ENCODE data around the gene SETDB2.
"Not testable (repeated sequence)": the region's sequence is repeated elsewhere in the genome, so short reads cannot be mapped to it uniquely, and the experiment has no call there.

Gene SETDB2

DNA sequence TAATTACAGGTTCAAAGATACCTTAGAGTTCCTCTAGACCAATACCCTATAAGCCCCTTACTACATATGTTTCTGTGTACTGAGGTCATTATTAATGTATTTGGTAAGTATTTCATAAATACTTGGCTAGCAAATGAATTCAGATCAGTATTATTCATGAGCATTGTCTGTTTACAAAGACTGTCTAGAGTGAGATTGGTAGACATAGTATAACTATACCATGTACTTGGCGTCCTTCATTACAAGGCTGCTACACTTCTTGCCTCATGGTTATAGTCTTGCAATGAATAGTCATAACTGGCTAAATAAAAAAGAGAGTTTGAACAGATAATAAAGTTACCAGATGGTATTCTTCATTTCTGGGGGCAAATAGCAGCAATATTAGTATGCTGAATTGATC is 12.1 kb downstream of the SETDB2 start:
- no peak for DNase-seq
- in situ Hi-C loops (cut with MboI; ENCODE audit: low pct_unique_long_range_greater_than_20kb, low sequenced_read_pairs), result no loop called here

DNA sequence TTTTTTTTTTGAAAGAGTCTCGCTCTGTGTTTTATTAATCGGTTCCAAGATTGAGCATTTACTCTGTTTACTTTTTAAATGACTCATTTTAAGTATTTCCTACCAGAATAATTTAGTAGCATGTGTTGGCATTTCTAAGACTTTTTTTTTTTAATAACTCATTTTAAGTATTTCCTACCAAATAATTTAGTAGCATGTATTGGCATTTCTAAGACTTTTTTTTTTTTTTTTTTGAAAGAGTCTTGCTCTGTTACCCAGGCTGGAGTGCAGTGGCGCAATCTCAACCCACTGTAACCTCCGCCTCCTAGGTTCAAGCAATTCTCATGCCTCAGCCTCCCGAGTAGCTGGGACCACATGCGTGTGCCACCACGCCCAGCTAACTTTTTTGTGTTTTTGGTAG is 13.1 kb downstream of the SETDB2 start:
- in situ Hi-C loops (cut with MboI; ENCODE audit: low pct_unique_long_range_greater_than_20kb, low sequenced_read_pairs), result no loop called here
- DNase-seq, result no peak

DNA sequence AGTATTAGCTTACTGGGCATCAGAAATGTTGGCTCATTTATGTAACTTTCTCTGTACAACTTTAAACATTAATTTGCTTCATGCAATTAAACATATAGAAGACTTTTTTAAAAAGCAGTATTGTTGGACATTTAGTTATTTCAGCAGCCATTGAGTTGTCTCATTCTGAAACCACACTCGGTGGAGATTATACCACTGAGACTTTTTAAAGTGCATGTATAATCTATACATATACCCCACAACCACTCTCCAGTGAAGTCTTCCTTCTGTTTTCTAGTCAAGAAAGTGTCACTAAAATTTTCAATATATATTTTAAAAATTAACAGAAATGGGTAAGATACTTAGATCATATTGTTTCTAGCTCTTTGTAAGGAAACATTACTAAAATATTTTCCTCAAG is 15.5 kb downstream of the SETDB2 start:
- no peak for DNase-seq
- in situ Hi-C loops (cut with MboI; ENCODE audit: low pct_unique_long_range_greater_than_20kb, low sequenced_read_pairs), result no loop called here

DNA sequence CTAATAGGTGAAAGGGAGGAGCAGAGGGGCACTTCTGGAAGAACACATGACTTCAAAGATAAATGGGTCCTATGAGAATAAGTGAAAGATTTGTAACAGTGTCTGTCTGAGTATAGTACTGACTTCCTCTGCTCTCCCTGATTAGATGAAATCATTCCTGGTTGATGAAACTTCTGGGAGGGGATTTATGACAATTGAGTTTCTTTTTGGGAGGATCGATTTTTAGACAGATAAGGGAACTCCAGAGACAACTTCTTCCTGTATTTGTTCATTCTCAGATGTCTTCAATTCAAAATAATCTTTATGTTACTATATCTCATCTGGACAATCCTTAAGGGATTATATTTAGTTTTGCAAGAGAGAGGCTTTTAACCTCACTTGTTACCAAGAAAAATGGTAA is 20.0 kb downstream of the SETDB2 start:
- no peak for DNase-seq
- in situ Hi-C loops (cut with MboI; ENCODE audit: low pct_unique_long_range_greater_than_20kb, low sequenced_read_pairs), result no loop called here

DNA sequence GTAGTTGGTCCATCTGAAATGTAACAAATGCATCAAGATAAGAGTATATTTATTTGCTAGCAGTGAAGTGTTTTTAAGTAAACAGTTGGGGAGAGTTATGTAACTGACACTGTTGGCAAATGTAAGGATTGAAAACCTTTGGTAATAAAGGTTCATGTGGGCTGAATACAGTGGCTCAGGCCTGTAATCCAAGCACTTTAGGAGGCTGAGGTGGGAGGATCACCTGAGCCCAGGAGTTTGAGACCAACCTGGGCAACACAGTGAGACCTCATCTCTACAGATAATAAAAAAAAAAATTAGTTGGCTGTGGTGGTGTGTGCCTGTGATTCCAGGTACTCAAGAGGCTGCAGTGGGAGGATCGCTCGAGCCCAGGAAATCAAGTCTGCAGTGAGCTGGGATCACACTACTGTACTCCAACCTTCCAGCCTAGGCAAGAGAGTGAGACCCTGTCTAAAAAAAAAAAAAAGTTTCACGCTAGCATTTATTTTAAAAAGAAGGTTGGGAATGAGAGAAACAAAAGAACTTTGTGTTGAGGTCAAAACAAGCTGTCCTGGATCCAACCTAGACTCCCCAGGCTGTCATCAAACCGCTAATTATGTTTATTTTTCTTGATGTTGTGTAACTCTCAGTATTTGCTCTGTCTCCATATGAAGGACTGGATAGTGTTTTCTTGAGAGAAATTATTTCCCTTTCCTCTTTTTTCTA is 20.7 kb downstream of the SETDB2 start:
- no peak for DNase-seq
- in situ Hi-C loops (cut with MboI; ENCODE audit: low pct_unique_long_range_greater_than_20kb, low sequenced_read_pairs), result no loop called here

DNA sequence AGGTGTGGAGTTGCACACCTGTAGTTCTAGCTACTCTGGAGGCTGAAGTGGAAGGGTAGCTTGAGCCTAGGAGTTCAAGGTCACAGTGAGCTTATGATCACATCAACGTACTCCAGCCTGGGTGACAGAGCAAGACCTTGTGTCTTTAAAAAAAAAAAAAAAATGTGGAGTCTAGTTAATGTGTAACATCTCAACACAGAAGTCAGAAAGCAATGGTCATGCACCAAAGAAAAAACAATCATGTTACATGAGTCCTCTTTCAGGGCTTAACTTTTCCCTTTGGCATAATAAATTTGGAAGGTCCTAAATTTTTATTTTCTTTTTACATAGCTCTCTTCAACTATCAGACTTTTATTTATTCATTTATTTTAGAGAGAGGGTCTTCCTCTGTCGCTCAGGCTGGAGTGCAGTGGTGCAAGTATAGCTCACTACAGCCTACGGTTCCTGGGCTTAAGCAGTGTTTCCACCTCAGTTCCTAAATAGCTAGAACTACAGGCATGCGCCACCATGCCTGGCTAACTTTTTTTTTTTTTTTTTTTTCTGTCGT is 22.3 kb downstream of the SETDB2 start:
- in situ Hi-C loops (cut with MboI; ENCODE audit: low pct_unique_long_range_greater_than_20kb, low sequenced_read_pairs), result no loop called here
- DNase-seq, result no peak

DNA sequence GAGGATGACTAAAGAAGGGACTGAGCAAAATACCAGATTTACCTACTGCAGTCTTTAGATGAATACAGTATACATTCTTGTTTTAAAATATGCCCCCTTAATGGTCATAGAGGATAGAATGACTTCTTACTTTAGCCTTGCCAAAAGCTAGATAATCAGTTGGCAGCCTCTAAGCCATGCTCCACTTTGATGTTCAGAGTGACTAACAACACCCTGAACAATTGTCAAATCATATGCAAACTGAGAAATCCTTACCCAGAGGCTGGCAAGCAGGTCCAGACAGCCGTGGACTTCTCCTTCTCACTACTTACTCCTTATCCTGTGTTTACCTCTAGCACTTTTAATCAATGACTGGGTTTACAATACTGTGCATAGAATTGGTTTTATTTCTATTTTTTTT is 28.1 kb downstream of the SETDB2 start:
- DNase-seq, result no peak
- in situ Hi-C loops (cut with MboI; ENCODE audit: low pct_unique_long_range_greater_than_20kb, low sequenced_read_pairs), result no loop called here

DNA sequence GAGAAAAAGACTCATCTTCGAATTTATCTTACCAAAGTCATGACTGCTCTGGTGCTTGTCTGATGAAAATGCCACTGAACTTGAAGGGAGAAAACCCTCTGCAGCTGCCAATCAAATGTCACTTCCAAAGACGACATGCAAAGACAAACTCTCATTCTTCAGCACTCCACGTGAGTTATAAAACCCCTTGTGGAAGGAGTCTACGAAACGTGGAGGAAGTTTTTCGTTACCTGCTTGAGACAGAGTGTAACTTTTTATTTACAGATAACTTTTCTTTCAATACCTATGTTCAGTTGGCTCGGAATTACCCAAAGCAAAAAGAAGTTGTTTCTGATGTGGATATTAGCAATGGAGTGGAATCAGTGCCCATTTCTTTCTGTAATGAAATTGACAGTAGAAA is 32.5 kb downstream of the SETDB2 start:
- DNase-seq, result no peak
- in situ Hi-C loops (cut with MboI; ENCODE audit: low pct_unique_long_range_greater_than_20kb, low sequenced_read_pairs), result no loop called here

DNA sequence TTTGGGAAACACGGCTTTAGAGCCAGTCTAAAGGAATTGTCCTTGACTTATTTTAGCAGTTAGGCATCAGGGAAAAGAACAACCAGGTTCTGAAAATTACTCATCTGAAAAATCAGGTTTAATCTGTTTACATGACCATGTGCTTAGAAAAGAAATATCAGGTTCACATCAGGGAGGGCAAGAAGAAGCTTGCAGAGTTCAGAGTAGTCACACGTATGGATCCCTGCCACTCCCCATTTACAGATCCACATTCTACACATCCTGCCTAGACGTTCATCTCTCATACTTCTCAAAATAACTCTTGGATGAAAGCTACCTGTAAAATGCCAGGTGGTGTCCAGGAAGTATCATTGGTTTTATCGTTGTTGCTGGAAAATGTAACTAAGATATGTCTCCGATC is 37.7 kb downstream of the SETDB2 start:
- no peak for DNase-seq
- in situ Hi-C loops (cut with MboI; ENCODE audit: low pct_unique_long_range_greater_than_20kb, low sequenced_read_pairs), result no loop called here

DNA sequence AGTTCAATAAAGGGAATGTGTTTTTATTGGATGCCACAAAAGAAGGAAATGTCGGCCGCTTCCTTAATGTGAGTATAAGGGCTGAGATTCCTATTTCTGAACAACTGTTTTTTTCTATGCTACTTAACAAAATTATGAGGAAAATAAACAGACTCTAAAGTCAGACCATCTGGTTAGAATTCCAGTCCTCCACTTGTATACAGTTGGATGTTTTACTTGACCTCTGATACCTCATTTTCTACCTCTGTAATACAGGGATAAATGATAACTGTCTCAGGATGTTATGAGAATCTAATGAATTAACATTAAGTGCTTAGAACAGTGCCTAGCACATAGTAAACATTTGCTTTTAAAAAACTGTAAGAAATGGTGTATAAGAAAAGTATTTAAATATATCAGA is 44.5 kb downstream of the SETDB2 start:
- in situ Hi-C loops (cut with MboI; ENCODE audit: low pct_unique_long_range_greater_than_20kb, low sequenced_read_pairs), result no loop called here
- DNase-seq, result no peak

DNA sequence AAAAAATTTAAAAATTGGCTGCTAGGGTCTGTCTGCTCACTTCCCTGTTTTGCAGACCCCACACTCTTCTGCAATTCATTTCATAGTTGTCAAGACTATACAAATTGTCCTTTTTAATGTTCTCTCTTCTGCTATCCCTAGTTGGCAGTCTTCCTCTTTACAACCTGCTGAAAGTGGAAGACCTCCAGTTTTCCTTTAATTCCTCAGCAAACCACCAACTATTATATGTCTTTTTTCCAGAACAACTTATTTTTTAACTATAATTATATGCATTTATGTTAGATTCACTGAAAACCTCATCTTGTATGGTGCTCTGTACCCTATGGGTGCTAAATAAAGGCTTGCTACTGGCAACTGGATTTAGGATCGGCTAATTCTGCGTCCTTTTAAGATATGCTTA is 50.6 kb downstream of the SETDB2 start:
- in situ Hi-C loops (cut with MboI; ENCODE audit: low pct_unique_long_range_greater_than_20kb, low sequenced_read_pairs), result no loop called here
- peak; percentile 54 for DNase-seq

DNA sequence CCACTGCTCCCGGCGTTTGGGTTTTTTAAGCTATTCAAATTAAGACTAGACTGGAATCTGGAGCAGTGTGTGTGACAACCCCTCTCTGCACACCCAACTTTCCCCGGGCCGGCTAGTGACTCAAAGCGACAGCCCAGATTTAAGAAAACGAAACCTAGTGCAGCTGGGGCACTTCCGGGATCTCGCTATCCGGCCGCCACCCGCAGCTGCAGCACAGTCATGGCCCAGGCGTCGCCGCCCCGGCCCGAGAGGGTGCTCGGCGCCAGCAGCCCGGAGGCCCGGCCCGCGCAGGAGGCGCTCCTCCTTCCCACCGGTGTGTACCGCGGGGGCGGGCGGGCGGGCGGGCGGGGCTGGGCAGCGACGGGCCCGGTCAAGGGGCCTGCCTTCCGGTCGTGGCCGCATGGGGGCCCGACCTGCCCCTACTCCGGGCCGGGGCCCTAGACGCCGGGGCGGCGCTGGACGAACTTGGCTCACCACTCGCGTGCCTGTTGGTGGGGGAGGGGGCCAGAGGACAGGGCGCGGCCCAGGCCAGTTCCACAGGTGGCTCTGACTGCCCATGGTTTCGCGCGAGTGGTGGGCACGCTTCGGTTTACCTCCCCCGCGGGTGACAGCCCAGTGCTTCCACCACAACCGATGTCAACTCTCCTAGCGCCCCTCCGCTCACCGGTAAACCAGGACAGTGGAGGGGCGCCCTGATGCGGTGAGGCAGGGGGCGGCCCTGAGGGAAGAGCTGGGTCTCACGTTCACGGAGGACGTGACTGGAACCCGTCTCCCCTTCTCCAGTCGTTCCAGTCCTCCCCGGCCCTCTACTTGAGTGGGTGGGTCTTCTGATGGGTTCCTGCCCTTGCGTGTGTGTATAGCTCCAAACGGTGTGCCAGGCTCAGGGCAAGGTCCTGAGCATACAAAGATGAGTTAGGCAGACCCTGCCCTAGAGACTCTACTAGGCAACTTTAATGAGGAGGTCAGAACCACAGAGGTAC is 52.0 kb downstream of the SETDB2 start, which contains the start of gene PHF11:
Gene PHF11 (plus strand): TSS at position 171 of the 980 bp plus-strand sequence. CDS start 49 bp downstream, at position 220.
- peak; percentile 85 for DNase-seq
- in situ Hi-C loops (cut with MboI; ENCODE audit: low pct_unique_long_range_greater_than_20kb, low sequenced_read_pairs), result no loop called here

DNA sequence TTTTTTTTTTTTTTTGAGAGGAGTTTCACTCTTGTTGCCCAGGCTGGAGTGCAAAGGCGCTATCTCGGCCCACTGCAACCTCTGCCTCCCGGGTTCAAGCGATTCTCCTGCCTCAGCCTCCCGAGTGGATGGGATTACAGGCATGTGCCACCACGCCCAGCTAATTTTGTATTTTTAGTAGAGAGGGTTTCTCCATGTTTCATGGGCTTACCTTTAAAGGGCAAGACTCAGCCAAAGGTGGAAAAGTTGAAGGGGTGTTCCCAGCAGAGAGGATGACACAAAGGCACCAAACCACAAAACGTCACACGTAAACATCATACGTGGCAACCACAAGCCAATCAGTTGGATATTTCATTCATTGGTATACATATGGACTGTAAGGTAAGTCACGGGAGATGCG is 52.8 kb downstream of the SETDB2 start:
- DNase-seq; in situ Hi-C loops (cut with MboI; ENCODE audit: low pct_unique_long_range_greater_than_20kb, low sequenced_read_pairs): not testable (repeated sequence)

DNA sequence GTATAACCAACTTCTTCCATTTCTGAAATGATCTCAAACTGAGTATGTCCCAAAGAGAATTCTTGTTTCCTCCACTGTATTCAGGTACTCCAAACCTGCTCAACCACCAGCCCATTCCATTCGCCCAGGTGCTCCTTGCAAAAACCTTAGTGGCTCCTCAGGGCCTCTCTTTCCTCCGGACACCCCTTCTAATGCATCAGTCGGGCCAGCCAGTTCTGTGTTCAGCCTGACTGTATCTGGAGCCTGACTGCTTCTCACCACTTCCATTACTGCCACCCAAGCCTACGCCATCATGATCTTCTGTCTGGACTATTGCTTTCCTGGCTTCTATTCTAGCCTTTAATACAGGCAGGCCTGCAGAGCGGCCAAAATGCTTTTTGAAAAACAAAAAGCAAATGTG is 53.2 kb downstream of the SETDB2 start:
- no peak for DNase-seq
- in situ Hi-C loops (cut with MboI; ENCODE audit: low pct_unique_long_range_greater_than_20kb, low sequenced_read_pairs), result no loop called here

DNA sequence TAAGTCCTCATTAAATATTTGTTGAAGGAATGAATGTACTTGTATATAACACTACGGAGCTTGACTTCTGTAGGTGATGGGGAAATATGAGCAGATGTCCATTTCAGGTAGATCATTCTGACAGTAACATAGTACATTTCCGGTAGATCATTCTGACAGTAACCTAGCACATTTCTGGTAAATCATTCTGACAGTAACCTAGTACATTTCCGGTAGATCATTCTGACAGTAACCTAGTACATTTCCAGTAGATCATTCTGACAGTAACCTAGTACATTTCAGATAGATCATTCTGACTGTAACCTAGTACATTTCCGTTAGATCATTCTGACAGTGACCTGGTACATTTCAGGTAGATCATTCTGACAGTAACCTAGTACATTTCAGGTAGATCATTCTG is 54.1 kb downstream of the SETDB2 start:
- in situ Hi-C loops (cut with MboI; ENCODE audit: low pct_unique_long_range_greater_than_20kb, low sequenced_read_pairs), result no loop called here
- DNase-seq, result no peak

DNA sequence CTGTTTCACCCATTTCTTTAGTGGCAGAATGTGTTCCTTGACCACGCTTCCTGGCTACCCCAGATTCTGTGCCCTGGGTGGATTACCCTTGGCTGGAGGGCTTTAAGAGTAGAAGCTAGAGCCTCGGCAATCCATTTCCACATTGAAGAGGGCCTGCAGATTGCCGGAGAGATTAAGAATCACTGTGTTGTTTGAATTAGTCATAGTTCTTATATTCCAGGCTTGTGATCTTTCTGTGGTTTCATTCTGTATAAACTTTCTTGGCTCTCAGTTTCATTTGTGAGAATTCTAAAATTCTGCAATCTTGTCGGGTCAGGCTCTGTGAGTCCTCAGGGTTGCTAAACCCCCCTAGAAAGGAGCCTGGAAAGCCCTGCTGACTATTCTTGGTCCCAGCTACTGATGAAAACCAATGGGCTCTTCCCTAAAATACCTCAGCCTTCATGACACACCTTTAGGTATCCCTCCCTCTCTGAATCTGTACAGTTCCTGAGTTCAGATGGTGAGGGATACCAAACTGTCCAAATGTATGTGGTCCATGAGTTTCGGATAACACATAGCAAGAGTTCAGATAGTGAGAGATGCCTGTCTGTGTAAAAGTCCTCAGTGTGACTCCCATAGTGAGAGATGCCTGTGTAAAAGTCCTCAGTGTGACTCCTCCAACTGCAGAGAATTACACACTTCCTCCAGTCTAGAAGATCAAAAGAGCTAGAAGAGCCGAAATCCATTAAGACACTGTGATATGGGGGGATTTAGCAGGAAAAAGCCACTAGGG is 56.0 kb downstream of the SETDB2 start:
- no peak for DNase-seq
- in situ Hi-C loops (cut with MboI; ENCODE audit: low pct_unique_long_range_greater_than_20kb, low sequenced_read_pairs), result no loop called here

DNA sequence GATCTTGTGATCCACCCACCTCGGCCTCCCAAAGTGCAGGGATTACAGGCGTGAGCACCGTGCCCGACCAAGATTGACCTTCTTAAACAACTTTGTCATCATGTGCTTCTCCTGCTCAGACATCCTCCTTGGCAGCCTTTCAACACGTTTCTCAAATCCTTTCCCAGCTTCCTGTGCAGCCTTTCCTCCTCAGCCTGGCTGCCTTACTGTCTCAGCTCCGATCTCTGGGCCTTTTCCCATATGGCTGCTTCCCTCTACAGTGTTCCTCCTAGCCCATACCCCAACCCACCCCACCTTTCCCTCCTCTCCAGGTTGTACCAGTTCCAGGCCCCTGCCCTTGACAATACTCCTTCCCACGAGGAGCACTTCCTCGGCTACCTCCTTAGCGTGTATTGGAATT is 58.9 kb downstream of the SETDB2 start:
- in situ Hi-C loops (cut with MboI; ENCODE audit: low pct_unique_long_range_greater_than_20kb, low sequenced_read_pairs), result no loop called here
- DNase-seq, result no peak

DNA sequence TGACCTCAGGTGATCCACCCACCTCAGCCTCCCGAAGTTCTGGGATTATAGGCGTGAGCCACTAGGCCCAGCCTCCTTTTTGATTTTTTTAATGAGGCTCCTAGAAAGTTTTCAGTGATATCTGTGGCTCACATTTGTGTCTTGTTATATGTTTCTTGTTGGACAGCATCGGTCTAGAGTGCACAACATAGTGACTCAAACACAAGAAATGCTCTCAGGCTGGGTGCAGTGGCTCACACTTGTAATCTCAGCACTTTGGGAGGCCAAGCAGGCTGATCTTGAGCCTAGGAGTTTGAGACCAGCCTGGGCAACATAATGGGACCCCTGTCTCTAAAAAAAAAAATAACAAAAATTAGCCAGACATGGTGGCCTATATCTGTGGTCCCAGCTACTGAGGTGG is 59.9 kb downstream of the SETDB2 start:
- in situ Hi-C loops (cut with MboI; ENCODE audit: low pct_unique_long_range_greater_than_20kb, low sequenced_read_pairs), result no loop called here
- DNase-seq, result no peak

DNA sequence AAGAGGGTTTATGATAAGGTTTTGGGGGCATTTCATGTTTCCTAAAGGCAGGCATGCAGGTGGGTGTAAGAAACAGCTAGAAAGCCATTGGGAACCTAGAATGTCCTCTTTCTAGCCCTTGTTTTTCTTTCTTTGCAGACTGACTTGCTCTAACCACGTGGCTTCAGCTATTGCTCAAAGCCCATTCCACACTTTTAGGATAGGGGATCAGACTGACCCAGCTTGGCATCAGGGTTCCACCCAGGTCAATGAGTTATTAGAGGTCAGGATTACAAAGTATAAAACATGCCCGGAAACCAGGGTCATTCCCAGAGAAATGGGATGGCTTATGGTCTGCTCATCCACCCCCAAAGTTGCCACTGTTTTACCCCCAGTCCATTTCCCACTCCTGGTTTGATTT is 68.5 kb downstream of the SETDB2 start:
- DNase-seq, result no peak
- in situ Hi-C loops (cut with MboI; ENCODE audit: low pct_unique_long_range_greater_than_20kb, low sequenced_read_pairs), result no loop called here

Measured in KBM-7 (cell line).